A549 treated with ZK216348 at 1 μM for 4 hours (cell line): ENCODE results near the gene HLA-DMB. TPM values are rescaled to one million over a fixed set of nuclear protein-coding genes. Genes with fewer than 3 reads are reported as not detected.

ENCODE experiments used
- total RNA-seq: library from RNA; stranded (reverse); fragments of 200-300 nt; extraction: Qiagen RNA extraction; gene quantifications from 5 replicates; pipeline ENCODE4 v1.2.3, GENCODE V29; 2022; ENCODE audit warnings: low read depth

Gene HLA-DMB
- 1.1 to 2.2 TPM (median 1.8 TPM) in 5 replicates for total RNA-seq

DNA sequence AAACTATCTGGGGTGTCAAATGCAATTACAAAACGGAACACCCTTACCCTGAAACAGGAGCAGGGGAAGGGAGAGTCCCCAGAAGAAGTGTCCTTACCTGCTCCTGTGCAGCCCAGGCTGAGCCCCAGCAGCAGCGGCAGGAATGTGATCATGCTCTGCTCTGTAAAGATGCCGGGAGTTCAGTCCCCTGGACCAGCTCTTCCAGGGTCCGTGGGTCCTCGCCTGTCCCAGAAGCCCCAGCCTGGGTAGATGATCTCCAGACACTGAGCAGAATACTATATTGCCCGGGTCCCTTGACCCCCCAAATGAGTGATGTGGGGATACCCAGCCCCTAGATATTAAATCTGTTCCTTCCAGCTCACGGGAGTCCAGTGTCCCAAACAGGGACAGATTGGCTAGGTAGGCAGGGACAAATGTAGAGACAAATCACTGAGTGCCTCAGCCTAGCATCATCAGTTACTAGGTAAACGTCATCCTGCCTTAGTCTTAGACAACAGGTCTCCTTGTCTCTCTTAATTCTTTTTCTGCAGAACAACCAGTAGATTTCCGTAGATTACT lies at the start of gene HLA-DMB:
Gene HLA-DMB, minus strand, starts transcription at position 373 of the 558 bp plus-strand sequence. Its CDS starts 221 bp downstream, at position 152.

DNA sequence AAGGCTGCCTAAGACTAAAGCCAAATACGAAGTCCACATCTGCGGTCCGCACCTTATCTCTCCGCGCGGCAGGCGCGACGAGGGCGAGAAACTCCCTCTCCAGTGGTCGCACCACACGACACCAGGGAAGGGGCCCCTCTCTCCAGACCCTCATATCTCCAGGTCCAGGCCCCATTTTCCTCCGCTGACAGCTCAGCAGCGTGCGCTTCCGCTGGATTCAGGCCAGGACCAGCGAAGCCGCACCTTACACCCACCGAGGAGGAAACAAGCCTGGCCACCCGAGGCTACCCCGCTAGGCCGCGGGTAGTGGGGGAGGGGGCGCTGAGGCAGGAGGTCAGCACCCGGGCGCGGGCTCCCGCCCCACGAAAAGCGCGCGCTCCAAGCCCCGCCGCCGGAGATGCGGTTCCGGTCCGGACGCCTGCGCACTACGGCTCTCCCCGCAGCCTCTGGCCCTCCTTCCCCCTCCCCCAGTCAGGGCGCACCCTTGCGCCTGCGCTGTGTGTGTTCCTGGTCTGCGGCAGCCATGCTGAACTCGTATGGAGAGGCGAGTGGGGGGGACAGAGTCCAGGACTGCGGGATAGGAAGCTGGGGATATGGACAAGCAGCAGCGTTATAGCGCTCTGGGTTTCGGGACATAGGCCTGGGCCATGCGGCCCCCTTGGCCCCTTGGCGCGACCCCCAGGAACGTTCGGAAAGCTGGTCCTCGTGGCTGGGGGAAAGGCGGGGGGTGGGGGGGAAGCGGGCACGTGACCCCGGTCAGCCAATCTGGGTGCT lies 27.5 kb upstream of the HLA-DMB start, which contains the start of gene BRD2:
Gene BRD2, plus strand, starts transcription at position 502 of the 774 bp plus-strand sequence. CDS start 4,305 bp downstream, outside the sequence.

DNA sequence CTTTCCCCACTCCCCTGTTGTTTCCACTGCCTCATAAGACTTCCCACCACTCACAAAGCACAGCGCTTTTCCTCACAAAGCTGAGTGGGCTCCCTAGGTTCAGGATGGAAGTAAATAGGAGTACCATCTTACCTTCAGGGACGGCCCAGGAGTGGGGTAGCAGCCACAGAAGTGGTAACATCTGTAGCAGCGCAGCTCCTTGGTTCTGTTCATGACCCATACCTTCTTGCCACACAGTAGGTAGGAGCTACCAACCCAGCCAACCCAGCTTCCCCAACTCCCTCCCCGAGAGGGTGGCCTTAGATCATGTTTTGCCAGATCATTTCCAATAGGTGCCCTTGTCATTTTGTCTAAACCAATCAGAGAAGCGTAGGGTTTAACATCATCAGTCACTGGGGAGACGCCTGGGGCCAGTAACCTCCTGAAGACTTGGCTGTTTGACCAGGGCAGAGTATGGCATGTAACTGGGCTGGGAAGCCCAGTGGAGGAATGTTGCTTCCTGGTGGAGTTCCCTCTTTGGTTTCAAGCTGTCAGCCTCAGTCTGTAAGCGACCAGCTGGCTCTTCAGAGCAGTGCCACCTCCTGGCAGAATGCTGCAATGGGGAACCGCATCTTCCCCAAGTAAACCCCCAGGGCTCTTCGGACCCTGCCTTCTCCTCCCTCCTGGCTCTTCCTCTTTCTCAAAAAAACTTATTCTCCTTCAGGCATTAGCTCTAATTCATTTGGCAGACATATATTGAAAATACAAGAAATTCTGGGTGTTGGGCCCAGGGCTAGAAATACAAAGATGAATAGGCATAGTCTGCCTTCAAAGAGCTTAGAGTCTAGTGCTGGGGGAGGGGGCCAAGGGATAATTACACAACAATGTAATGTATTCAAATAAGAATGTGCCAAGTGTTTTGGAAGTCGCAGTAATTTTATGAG lies 12.2 kb upstream of the HLA-DMB start, which contains the start of gene HLA-DMA:
Gene HLA-DMA, minus strand, starts transcription at position 281 of the 923 bp plus-strand sequence. Its CDS starts 61 bp downstream, at position 220.

Other genes starting within 250 kb of the HLA-DMB start
- gene HLA-DQA2, start 199.6 kb downstream of the HLA-DMB start, total RNA-seq: not detected in 5 replicates
- gene HLA-DQB2, start 177.5 kb downstream of the HLA-DMB start, total RNA-seq: not detected in 5 replicates
- 0.16 to 0.23 TPM in 2 of 5 replicates, not detected in the others for gene HLA-DOB, start 124.0 kb downstream of the HLA-DMB start, total RNA-seq
- 10.9 to 20.6 TPM (median 17.8 TPM) in 5 replicates for gene TAP2, start 102.3 kb downstream of the HLA-DMB start, total RNA-seq
- 18.6 to 22.5 TPM (median 20.0 TPM) in 5 replicates for gene PSMB8, start 97.0 kb downstream of the HLA-DMB start, total RNA-seq
- 28.3 to 38.6 TPM (median 34.4 TPM) in 5 replicates for gene TAP1, start 87.3 kb downstream of the HLA-DMB start, total RNA-seq
- 15.8 to 24.7 TPM (median 19.0 TPM) in 5 replicates for gene PSMB9, start 86.8 kb downstream of the HLA-DMB start, total RNA-seq
- 2.7 to 3.6 TPM (median 3.2 TPM) in 5 replicates for gene HLA-DMA, start 12.1 kb upstream of the HLA-DMB start, total RNA-seq
- 127 to 155 TPM (median 130 TPM) in 5 replicates for gene BRD2, start 27.6 kb upstream of the HLA-DMB start, total RNA-seq
- not detected in 5 replicates for gene HLA-DOA, start 68.6 kb upstream of the HLA-DMB start, total RNA-seq
- 0.05 TPM in 1 of 5 replicates, not detected in the others for gene HLA-DPA1, start 132.6 kb upstream of the HLA-DMB start, total RNA-seq
- not detected in 5 replicates for gene HLA-DPB1, start 135.0 kb upstream of the HLA-DMB start, total RNA-seq